ENCODE data around the gene RAP1A. TPM values are rescaled to one million over a fixed set of nuclear protein-coding genes. Genes with fewer than 3 reads are reported as not detected.

RAP1A gene
- total RNA-seq, 3 donors from 2014 or later, result 45.9 to 72.8 (median 54.9) TPM

GRCh38 chr1:111633736-111634247 is 14.2 kb downstream of the RAP1A start:
- H3K9me3 ChIP-seq, result no peaks in the 10 kb centered on the region
- no peak for DNase-seq (ENCODE audit: low spot score in 2 of 2)
- no peak for TF ChIP-seq CTCF (IDR thresholded peaks at IDR 0.05)
- no peak for TF ChIP-seq POLR2AphosphoS5 (IDR thresholded peaks at IDR 0.05)
- TF ChIP-seq POLR2A (IDR thresholded peaks at IDR 0.05), result no peak
- intact Hi-C loops (cut with DNase I; ENCODE audit: low total_unique reads), result no loop called here
- H3K4me3 ChIP-seq, result no peak overlapping the region
- H3K27ac ChIP-seq, result no peak overlapping the region
- H3K27me3 ChIP-seq, result no peaks in the 10 kb centered on the region
- H3K4me1 ChIP-seq, result peaks cover 0 to 3% of the 10 kb centered on the region in 2 donors
- H3K36me3 ChIP-seq, result no peaks in the 10 kb centered on the region

- H3K27me3 ChIP-seq, result no peaks in the 10 kb centered on the region
- no peak for DNase-seq (ENCODE audit: low spot score in 2 of 2)
- H3K4me1 ChIP-seq, result peaks cover 0 to 3% of the 10 kb centered on the region in 2 donors
- no peaks in the 10 kb centered on the region for H3K36me3 ChIP-seq
- no peaks in the 10 kb centered on the region for H3K9me3 ChIP-seq
- no peak overlapping the region for H3K27ac ChIP-seq
- intact Hi-C loops (cut with DNase I; ENCODE audit: low total_unique reads), result no loop called here
- no peak overlapping the region for H3K4me3 ChIP-seq
- TF ChIP-seq POLR2AphosphoS5 (IDR thresholded peaks at IDR 0.05) (no peak), POLR2A (IDR thresholded peaks at IDR 0.05) (no peak), CTCF (IDR thresholded peaks at IDR 0.05) (no peak)
Measured at GRCh38 chr1:111635324-111636009, 15.9 kb downstream of the RAP1A start.

- TF ChIP-seq CTCF (IDR thresholded peaks at IDR 0.05) (no peak), POLR2AphosphoS5 (IDR thresholded peaks at IDR 0.05) (no peak), POLR2A (IDR thresholded peaks at IDR 0.05) (no peak)
- Histone ChIP-seq H3K9me3 (no peaks in the 10 kb centered on the region), H3K27me3 (no peaks in the 10 kb centered on the region), H3K4me3 (no peak overlapping the region), H3K36me3 (no peaks in the 10 kb centered on the region), H3K27ac (no peak overlapping the region), H3K4me1 (no peaks in the 10 kb centered on the region)
- intact Hi-C loops (cut with DNase I; ENCODE audit: low total_unique reads), result no loop called here
- DNase-seq (ENCODE audit: low spot score in 2 of 2), result no peak
Measured at GRCh38 chr1:111638320-111638719, 18.7 kb downstream of the RAP1A start.

- Histone ChIP-seq H3K4me1 (no peaks in the 10 kb centered on the region), H3K4me3 (no peak overlapping the region), H3K9me3 (no peaks in the 10 kb centered on the region), H3K27me3 (no peaks in the 10 kb centered on the region), H3K27ac (no peak overlapping the region), H3K36me3 (no peaks in the 10 kb centered on the region)
- DNase-seq (ENCODE audit: low spot score in 2 of 2), result no peak
- TF ChIP-seq CTCF (IDR thresholded peaks at IDR 0.05) (no peak), POLR2AphosphoS5 (IDR thresholded peaks at IDR 0.05) (no peak), POLR2A (IDR thresholded peaks at IDR 0.05) (no peak)
- intact Hi-C loops (cut with DNase I; ENCODE audit: low total_unique reads), result no loop called here
Measured at GRCh38 chr1:111639602-111640198, 20.1 kb downstream of the RAP1A start.

- intact Hi-C loops (cut with DNase I; ENCODE audit: low total_unique reads), result no loop called here
- Histone ChIP-seq H3K4me1 (no peaks in the 10 kb centered on the region), H3K9me3 (no peaks in the 10 kb centered on the region), H3K36me3 (no peaks in the 10 kb centered on the region), H3K27me3 (no peaks in the 10 kb centered on the region), H3K27ac (no peak overlapping the region), H3K4me3 (no peak overlapping the region)
- TF ChIP-seq POLR2AphosphoS5 (IDR thresholded peaks at IDR 0.05), result no peak
- no peak for TF ChIP-seq CTCF (IDR thresholded peaks at IDR 0.05)
- TF ChIP-seq POLR2A (IDR thresholded peaks at IDR 0.05), result no peak
- DNase-seq (ENCODE audit: low spot score in 2 of 2), result no peak
Measured at GRCh38 chr1:111643097-111643496, 23.5 kb downstream of the RAP1A start.
